Measurements from ENCODE around the gene PITRM1. TPM values are rescaled to one million over a fixed set of nuclear protein-coding genes. Genes with fewer than 3 reads are reported as not detected.

The PITRM1 gene
- total RNA-seq, 1 experiment from 2014 or later: 40.7 TPM

GRCh38 chr10:3123571-3124411, 48.8 kb downstream of the PITRM1 start (continued):
- TF ChIP-seq ARID4B (CRISPR knock-in tag; IDR thresholded peaks at IDR 0.05; ENCODE audit: borderline replicate concordance): no peak
- TF ChIP-seq GTF2I (CRISPR knock-in tag; conservative IDR thresholded peaks at IDR 0.05): no peak
- TF ChIP-seq ZNF671 (CRISPR knock-in tag; IDR thresholded peaks at IDR 0.05): no peak
- TF ChIP-seq NR2C2 (CRISPR knock-in tag; IDR thresholded peaks at IDR 0.05): no peak

- ATAC-seq (no peak), DNase-seq (ENCODE audit: low spot score) (no peak)
- no peaks in the 10 kb centered on the region for H3K4me1 Mint-ChIP-seq
- H3K36me3 Mint-ChIP-seq: peaks cover 58% of the 10 kb centered on the region
- no peak for TF ChIP-seq AR (CRISPR knock-in tag; IDR thresholded peaks at IDR 0.05)
- ChIA-PET CTCF (no interaction called here), POLR2A (no interaction called here)
- no peak overlapping the region for H3K27ac Mint-ChIP-seq
- H3K27me3 Mint-ChIP-seq (ENCODE audit: low read depth): no peaks in the 10 kb centered on the region
- H3K9me3 Mint-ChIP-seq: no peaks in the 10 kb centered on the region
- no peak overlapping the region for H3K4me3 Mint-ChIP-seq
These were observed 49.9 kb downstream of the PITRM1 start for GRCh38 chr10:3122486-3123205.

GRCh38 chr10:3122034-3122433, 50.5 kb downstream of the PITRM1 start:
- no peaks in the 10 kb centered on the region for H3K27me3 Mint-ChIP-seq (ENCODE audit: low read depth)
- TF ChIP-seq GABPB1 (CRISPR knock-in tag; IDR thresholded peaks at IDR 0.05): no peak
- no peak for TF ChIP-seq CREB1 (CRISPR knock-in tag; IDR thresholded peaks at IDR 0.05)
- no peak for TF ChIP-seq ZBTB21 (CRISPR knock-in tag; IDR thresholded peaks at IDR 0.05; ENCODE audit: borderline replicate concordance)
- no peak for TF ChIP-seq CTCF (IDR thresholded peaks at IDR 0.05)
- no peak for TF ChIP-seq PRRX2 (CRISPR knock-in tag; IDR thresholded peaks at IDR 0.05)
- TF ChIP-seq ARID4B (CRISPR knock-in tag; IDR thresholded peaks at IDR 0.05; ENCODE audit: borderline replicate concordance): no peak
- no peak for TF ChIP-seq NFYB (CRISPR knock-in tag; conservative IDR thresholded peaks at IDR 0.05; ENCODE audit: low read depth)
- no peak for TF ChIP-seq FOXP1 (CRISPR knock-in tag; IDR thresholded peaks at IDR 0.05; ENCODE audit: borderline replicate concordance)
- TF ChIP-seq HMGA2 (CRISPR knock-in tag; IDR thresholded peaks at IDR 0.05): no peak
- TF ChIP-seq ERG (CRISPR knock-in tag; IDR thresholded peaks at IDR 0.05): no peak
- no peak for TF ChIP-seq ZMAT4 (CRISPR knock-in tag; IDR thresholded peaks at IDR 0.05)
- no peak for TF ChIP-seq ZNF121 (CRISPR knock-in tag; IDR thresholded peaks at IDR 0.05)

More at GRCh38 chr10:3122034-3122433, 50.5 kb downstream of the PITRM1 start:
- Mint-ChIP-seq H3K4me3 (no peak overlapping the region), H3K9me3 (no peaks in the 10 kb centered on the region), H3K27ac (no peak overlapping the region), H3K36me3 (peaks cover 60% of the 10 kb centered on the region), H3K4me1 (no peaks in the 10 kb centered on the region)
- ATAC-seq (no peak), DNase-seq (ENCODE audit: low spot score) (no peak)
- CTCF ChIA-PET: interaction anchor here (0.7 kb wide), 1 partner anchor 88 kb away, joined by 6 read pairs; no protein-coding TSS in a partner anchor
- POLR2A ChIA-PET: no interaction called here
